ENCODE measurements around the gene TK2.

Gene TK2

GRCh38 chr16:66512272-66513110 is 37.4 kb downstream of the TK2 start:
- H3K23ac ChIP-seq (ENCODE audit: low read depth, low read length, poor library complexity): no peak overlapping the region
- no peak overlapping the region for H3K4ac ChIP-seq (ENCODE audit: low read length)
- no peak overlapping the region for H3K9ac ChIP-seq (ENCODE audit: low read depth, low read length, poor library complexity)
- WGBS, 2 donors (ENCODE audit: extremely low coverage in 2 of 2, insufficient read length in 2 of 2, insufficient replicate concordance in 1 of 2): no CpG with 5 or more reads among the region's 15 CpGs
- no peak overlapping the region for H3K18ac ChIP-seq (ENCODE audit: low read length)
- H3K36me3 ChIP-seq (replicated peaks in 1 of 2; ENCODE audit: control insufficient read depth in 2 of 2, insufficient read depth in 2 of 2, low read length in 2 of 2): peaks cover 2 to 43% of the 10 kb centered on the region in 2 donors
- H3K27ac ChIP-seq (replicated peaks; ENCODE audit: low read length): no peak overlapping the region
- H3K4me2 ChIP-seq (ENCODE audit: insufficient read depth, low read length, poor library complexity, severe bottlenecking): no peak overlapping the region
- peaks cover 28 to 32% of the 10 kb centered on the region in 2 donors for H3K4me1 ChIP-seq (ENCODE audit: control insufficient read depth in 2 of 2, insufficient read depth in 1 of 2, low read depth in 1 of 2, low read length in 2 of 2)
- no peak overlapping the region for H2BK120ac ChIP-seq (ENCODE audit: low read depth, low read length)
- H2BK15ac ChIP-seq (ENCODE audit: low read length): no peak overlapping the region
- no peak overlapping the region for H3K4me3 ChIP-seq (ENCODE audit: low read length in 2 of 2)
- H2AFZ ChIP-seq (ENCODE audit: low read length): no peak overlapping the region
- no peaks in the 10 kb centered on the region for H3K79me1 ChIP-seq (ENCODE audit: low read depth, low read length)
- no peak overlapping the region for H2BK5ac ChIP-seq (ENCODE audit: low read length)
- H4K91ac ChIP-seq (ENCODE audit: low read depth, low read length, poor library complexity): no peak overlapping the region
- no peaks in the 10 kb centered on the region for H3K9me3 ChIP-seq (replicated peaks in 1 of 2; ENCODE audit: control insufficient read depth in 2 of 2, insufficient read depth in 1 of 2, low read depth in 1 of 2, low read length in 2 of 2)
- no peak overlapping the region for H2AK5ac ChIP-seq (ENCODE audit: low read depth, low read length)
- H4K8ac ChIP-seq (ENCODE audit: low read depth, low read length): no peak overlapping the region
- no peak overlapping the region for H3K14ac ChIP-seq (ENCODE audit: low read length)
- no peak overlapping the region for H2BK12ac ChIP-seq (ENCODE audit: low read length)
- no peak for DNase-seq (ENCODE audit: low spot score)
- H3K27me3 ChIP-seq (ENCODE audit: control insufficient read depth in 3 of 3, insufficient read depth in 3 of 3, low read depth in 1 of 3, low read length in 3 of 3): no peaks in the 10 kb centered on the region

GRCh38 chr16:66511602-66512271 is 38.2 kb downstream of the TK2 start:
- Histone ChIP-seq H3K4ac (ENCODE audit: low read length) (no peak overlapping the region), H4K8ac (ENCODE audit: low read depth, low read length) (no peak overlapping the region), H3K27me3 (ENCODE audit: control insufficient read depth in 3 of 3, insufficient read depth in 3 of 3, low read depth in 1 of 3, low read length in 3 of 3) (no peaks in the 10 kb centered on the region), H3K4me2 (ENCODE audit: insufficient read depth, low read length, poor library complexity, severe bottlenecking) (no peak overlapping the region), H2BK5ac (ENCODE audit: low read length) (no peak overlapping the region), H2BK15ac (ENCODE audit: low read length) (no peak overlapping the region), H2AK5ac (ENCODE audit: low read depth, low read length) (no peak overlapping the region), H3K9ac (ENCODE audit: low read depth, low read length, poor library complexity) (no peak overlapping the region), H3K18ac (ENCODE audit: low read length) (no peak overlapping the region), H3K36me3 (replicated peaks in 1 of 2; ENCODE audit: control insufficient read depth in 2 of 2, insufficient read depth in 2 of 2, low read length in 2 of 2) (peaks cover 2 to 46% of the 10 kb centered on the region in 2 donors), H3K14ac (ENCODE audit: low read length) (no peak overlapping the region), H2BK12ac (ENCODE audit: low read length) (no peak overlapping the region), H3K23ac (ENCODE audit: low read depth, low read length, poor library complexity) (no peak overlapping the region), H3K9me3 (replicated peaks in 1 of 2; ENCODE audit: control insufficient read depth in 2 of 2, insufficient read depth in 1 of 2, low read depth in 1 of 2, low read length in 2 of 2) (no peaks in the 10 kb centered on the region), H4K91ac (ENCODE audit: low read depth, low read length, poor library complexity) (no peak overlapping the region), H3K4me3 (ENCODE audit: low read length in 2 of 2) (no peak overlapping the region), H3K4me1 (ENCODE audit: control insufficient read depth in 2 of 2, insufficient read depth in 1 of 2, low read depth in 1 of 2, low read length in 2 of 2) (peaks cover 21 to 25% of the 10 kb centered on the region in 2 donors), H2AFZ (ENCODE audit: low read length) (no peak overlapping the region), H2BK120ac (ENCODE audit: low read depth, low read length) (no peak overlapping the region), H3K79me1 (ENCODE audit: low read depth, low read length) (no peaks in the 10 kb centered on the region), H3K27ac (replicated peaks; ENCODE audit: low read length) (no peak overlapping the region)
- DNase-seq (ENCODE audit: low spot score): no peak
- WGBS, 2 donors (ENCODE audit: extremely low coverage in 2 of 2, insufficient read length in 2 of 2, insufficient replicate concordance in 1 of 2): no CpG with 5 or more reads among the region's 13 CpGs

- Histone ChIP-seq H3K14ac (ENCODE audit: low read length) (no peak overlapping the region), H2BK120ac (ENCODE audit: low read depth, low read length) (no peak overlapping the region), H3K79me1 (ENCODE audit: low read depth, low read length) (no peaks in the 10 kb centered on the region), H3K23ac (ENCODE audit: low read depth, low read length, poor library complexity) (no peak overlapping the region), H2BK15ac (ENCODE audit: low read length) (no peak overlapping the region), H4K8ac (ENCODE audit: low read depth, low read length) (no peak overlapping the region), H3K27me3 (ENCODE audit: control insufficient read depth in 3 of 3, insufficient read depth in 3 of 3, low read depth in 1 of 3, low read length in 3 of 3) (no peaks in the 10 kb centered on the region), H3K4ac (ENCODE audit: low read length) (no peak overlapping the region), H3K9me3 (replicated peaks in 1 of 2; ENCODE audit: control insufficient read depth in 2 of 2, insufficient read depth in 1 of 2, low read depth in 1 of 2, low read length in 2 of 2) (no peaks in the 10 kb centered on the region), H3K36me3 (replicated peaks in 1 of 2; ENCODE audit: control insufficient read depth in 2 of 2, insufficient read depth in 2 of 2, low read length in 2 of 2) (peaks cover 2 to 47% of the 10 kb centered on the region in 2 donors), H3K4me3 (ENCODE audit: low read length in 2 of 2) (no peak overlapping the region), H3K18ac (ENCODE audit: low read length) (no peak overlapping the region), H2AK5ac (ENCODE audit: low read depth, low read length) (peak overlapping the region; percentile 61), H2BK5ac (ENCODE audit: low read length) (no peak overlapping the region), H2AFZ (ENCODE audit: low read length) (no peak overlapping the region), H3K4me2 (ENCODE audit: insufficient read depth, low read length, poor library complexity, severe bottlenecking) (no peak overlapping the region), H3K9ac (ENCODE audit: low read depth, low read length, poor library complexity) (no peak overlapping the region), H3K4me1 (ENCODE audit: control insufficient read depth in 2 of 2, insufficient read depth in 1 of 2, low read depth in 1 of 2, low read length in 2 of 2) (peaks cover 16 to 22% of the 10 kb centered on the region in 2 donors), H2BK12ac (ENCODE audit: low read length) (no peak overlapping the region), H3K27ac (replicated peaks; ENCODE audit: low read length) (peak overlapping the region; percentile 40), H4K91ac (ENCODE audit: low read depth, low read length, poor library complexity) (no peak overlapping the region)
- no CpG with 5 or more reads among the region's 12 CpGs for WGBS, 2 donors (ENCODE audit: extremely low coverage in 2 of 2, insufficient read length in 2 of 2, insufficient replicate concordance in 1 of 2)
- DNase-seq (ENCODE audit: low spot score): no peak
These were observed 39.0 kb downstream of the TK2 start for GRCh38 chr16:66510711-66511601.
